ENCODE measurements around the gene P2RX3.
A peak's percentile ranks its signal among the peaks of the same experiment; 100 is the strongest.

Gene P2RX3

GRCh38 chr11:57314221-57314973 is 23.8 kb upstream of the P2RX3 start:
- TF ChIP-seq ZNF274 (IDR thresholded peaks at IDR 0.05; ENCODE audit: low read depth, low read length), result no peak
- H3K4me3 ChIP-seq (ENCODE audit: low read length), result no peak overlapping the region

- TF ChIP-seq ZNF274 (IDR thresholded peaks at IDR 0.05; ENCODE audit: low read depth, low read length), result no peak
- no peak overlapping the region for H3K4me3 ChIP-seq (ENCODE audit: low read length)
Measured at GRCh38 chr11:57315491-57315890, 22.7 kb upstream of the P2RX3 start.

- H3K4me3 ChIP-seq (ENCODE audit: low read length), result no peak overlapping the region
- no peak for TF ChIP-seq ZNF274 (IDR thresholded peaks at IDR 0.05; ENCODE audit: low read depth, low read length)
Measured at GRCh38 chr11:57316017-57316416, 22.1 kb upstream of the P2RX3 start.

GRCh38 chr11:57318178-57318577 is 20.0 kb upstream of the P2RX3 start:
- no peak for TF ChIP-seq ZNF274 (IDR thresholded peaks at IDR 0.05; ENCODE audit: low read depth, low read length)
- no peak overlapping the region for H3K4me3 ChIP-seq (ENCODE audit: low read length)

GRCh38 chr11:57320067-57320718 is 18.0 kb upstream of the P2RX3 start:
- H3K4me3 ChIP-seq (ENCODE audit: low read length), result no peak overlapping the region
- TF ChIP-seq ZNF274 (IDR thresholded peaks at IDR 0.05; ENCODE audit: low read depth, low read length), result no peak

- H3K4me3 ChIP-seq (ENCODE audit: low read length), result no peak overlapping the region
- TF ChIP-seq ZNF274 (IDR thresholded peaks at IDR 0.05; ENCODE audit: low read depth, low read length), result no peak
Measured at GRCh38 chr11:57320719-57321387, 17.3 kb upstream of the P2RX3 start.

GRCh38 chr11:57321388-57322255 is 16.5 kb upstream of the P2RX3 start:
- no peak for TF ChIP-seq ZNF274 (IDR thresholded peaks at IDR 0.05; ENCODE audit: low read depth, low read length)
- no peak overlapping the region for H3K4me3 ChIP-seq (ENCODE audit: low read length)

- H3K4me3 ChIP-seq (ENCODE audit: low read length), result no peak overlapping the region
- TF ChIP-seq ZNF274 (IDR thresholded peaks at IDR 0.05; ENCODE audit: low read depth, low read length), result no peak
Measured at GRCh38 chr11:57322256-57323166, 15.6 kb upstream of the P2RX3 start.

GRCh38 chr11:57323167-57323854 is 14.8 kb upstream of the P2RX3 start:
- H3K4me3 ChIP-seq (ENCODE audit: low read length), result no peak overlapping the region
- no peak for TF ChIP-seq ZNF274 (IDR thresholded peaks at IDR 0.05; ENCODE audit: low read depth, low read length)

GRCh38 chr11:57323855-57324153 is 14.3 kb upstream of the P2RX3 start:
- H3K4me3 ChIP-seq (ENCODE audit: low read length), result peak overlapping the region; percentile 53; the same call in 1 of the 2 replicates
- TF ChIP-seq ZNF274 (IDR thresholded peaks at IDR 0.05; ENCODE audit: low read depth, low read length), result no peak

GRCh38 chr11:57324154-57324885 is 13.8 kb upstream of the P2RX3 start:
- TF ChIP-seq ZNF274 (IDR thresholded peaks at IDR 0.05; ENCODE audit: low read depth, low read length), result no peak
- H3K4me3 ChIP-seq (ENCODE audit: low read length), result peak overlapping the region; percentile 54; the same call in 1 of the 2 replicates
